HFF-Myc (cell line): ENCODE measurements around the gene SLC16A12.

ENCODE experiments used
- DNase-seq: peaks from one replicate; pipeline ENCODE4 v3.0.0-alpha.2; 2011; ENCODE audit warnings: low read depth; ENCODE audit errors: extremely low read depth
- H3K4me3 ChIP-seq: replicated peaks from 2 replicates; pipeline ENCODE4 v1.5.1; 2011; ENCODE audit warnings: low read depth, mild to moderate bottlenecking, control low read depth, low read length
- TF ChIP-seq, protein P1 (sequence below): IDR thresholded peaks from 2 replicates; pipeline ENCODE4 v1.5.1; 2012; ENCODE audit warnings: mild to moderate bottlenecking, low read depth, low read length, control low read depth; ENCODE audit errors: missing control alignments

SLC16A12 gene

DNA sequence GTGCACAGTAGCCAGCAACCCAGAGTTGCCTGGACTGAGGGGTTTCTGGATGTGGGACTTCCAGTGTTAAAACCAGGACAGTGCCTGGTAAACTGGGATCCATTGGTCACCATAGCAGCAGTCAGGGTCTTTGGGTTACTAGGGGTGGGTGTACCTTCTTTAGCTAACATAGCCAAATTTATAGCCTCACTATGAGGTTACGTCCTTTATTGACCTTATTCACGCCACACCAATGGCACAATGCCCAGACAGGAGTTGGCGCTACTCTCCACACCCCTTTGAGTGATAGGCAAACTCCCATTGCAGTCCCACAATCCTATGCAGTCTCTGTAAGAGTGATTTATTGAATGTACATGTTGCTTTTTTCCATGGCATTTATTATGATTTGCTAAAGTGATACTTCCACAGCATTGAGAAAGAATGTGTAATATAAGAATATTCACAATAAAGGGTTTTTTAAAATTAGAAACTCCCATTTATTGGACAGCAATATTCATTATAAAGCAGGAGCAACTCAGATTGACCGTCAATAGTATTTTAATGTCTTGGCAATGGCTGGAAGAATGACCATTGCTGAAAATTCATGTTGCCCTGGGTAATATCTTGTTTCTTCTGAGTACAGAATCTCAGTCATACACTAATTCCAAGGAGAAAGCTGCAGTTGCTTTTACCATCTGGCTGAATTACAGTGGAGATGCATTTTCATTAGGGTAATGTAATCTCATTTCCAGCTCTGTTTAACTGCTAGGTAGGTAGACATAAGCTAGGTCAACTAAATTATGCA lies 95.0 kb downstream of the SLC16A12 start:
- no peak for DNase-seq
- H3K4me3 ChIP-seq, result no peak overlapping the region
- TF ChIP-seq, protein P1, sequence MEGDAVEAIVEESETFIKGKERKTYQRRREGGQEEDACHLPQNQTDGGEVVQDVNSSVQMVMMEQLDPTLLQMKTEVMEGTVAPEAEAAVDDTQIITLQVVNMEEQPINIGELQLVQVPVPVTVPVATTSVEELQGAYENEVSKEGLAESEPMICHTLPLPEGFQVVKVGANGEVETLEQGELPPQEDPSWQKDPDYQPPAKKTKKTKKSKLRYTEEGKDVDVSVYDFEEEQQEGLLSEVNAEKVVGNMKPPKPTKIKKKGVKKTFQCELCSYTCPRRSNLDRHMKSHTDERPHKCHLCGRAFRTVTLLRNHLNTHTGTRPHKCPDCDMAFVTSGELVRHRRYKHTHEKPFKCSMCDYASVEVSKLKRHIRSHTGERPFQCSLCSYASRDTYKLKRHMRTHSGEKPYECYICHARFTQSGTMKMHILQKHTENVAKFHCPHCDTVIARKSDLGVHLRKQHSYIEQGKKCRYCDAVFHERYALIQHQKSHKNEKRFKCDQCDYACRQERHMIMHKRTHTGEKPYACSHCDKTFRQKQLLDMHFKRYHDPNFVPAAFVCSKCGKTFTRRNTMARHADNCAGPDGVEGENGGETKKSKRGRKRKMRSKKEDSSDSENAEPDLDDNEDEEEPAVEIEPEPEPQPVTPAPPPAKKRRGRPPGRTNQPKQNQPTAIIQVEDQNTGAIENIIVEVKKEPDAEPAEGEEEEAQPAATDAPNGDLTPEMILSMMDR, result no peak

DNA sequence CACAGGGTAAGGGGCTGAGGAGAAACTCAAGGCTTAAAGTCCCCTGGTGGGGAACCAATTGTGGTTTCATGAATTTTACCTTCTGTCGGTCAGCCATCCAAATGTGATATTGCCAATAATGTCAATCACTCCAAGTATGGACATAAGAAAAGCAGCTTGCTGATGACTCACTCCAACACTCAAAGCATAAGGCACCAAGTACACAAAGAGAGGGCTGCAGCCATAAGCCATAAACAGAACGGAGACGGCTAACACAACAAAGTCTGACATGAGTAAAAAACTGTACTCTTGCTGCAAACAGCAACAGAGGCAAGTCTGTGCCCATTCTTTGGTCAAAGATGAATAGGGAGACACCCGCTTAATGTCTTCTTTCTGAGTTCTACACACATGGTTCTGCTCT lies 96.9 kb downstream of the SLC16A12 start:
- TF ChIP-seq, protein P1, result no peak
- H3K4me3 ChIP-seq, result no peak overlapping the region
- DNase-seq, result no peak

DNA sequence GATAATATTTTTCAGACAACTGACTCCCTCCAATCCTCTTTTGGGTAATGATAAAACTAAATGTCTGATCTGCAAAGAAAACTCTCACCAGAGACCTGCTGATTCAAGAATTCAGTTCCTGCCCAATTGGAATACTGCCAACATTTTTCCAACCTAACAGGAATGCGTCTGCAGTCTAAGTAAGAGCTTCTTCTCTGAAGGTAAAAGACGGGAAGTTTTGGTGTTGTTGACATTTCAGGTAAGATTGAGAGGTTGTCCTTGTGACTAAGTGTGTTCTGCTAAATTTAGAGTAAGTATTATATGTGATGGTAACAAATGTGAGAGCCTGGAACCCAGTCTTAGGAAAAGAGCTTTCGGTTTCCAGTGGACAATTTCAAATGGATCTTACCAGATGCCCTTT lies 103.4 kb downstream of the SLC16A12 start:
- H3K4me3 ChIP-seq, result no peak overlapping the region
- no peak for DNase-seq
- TF ChIP-seq, protein P1, result no peak

DNA sequence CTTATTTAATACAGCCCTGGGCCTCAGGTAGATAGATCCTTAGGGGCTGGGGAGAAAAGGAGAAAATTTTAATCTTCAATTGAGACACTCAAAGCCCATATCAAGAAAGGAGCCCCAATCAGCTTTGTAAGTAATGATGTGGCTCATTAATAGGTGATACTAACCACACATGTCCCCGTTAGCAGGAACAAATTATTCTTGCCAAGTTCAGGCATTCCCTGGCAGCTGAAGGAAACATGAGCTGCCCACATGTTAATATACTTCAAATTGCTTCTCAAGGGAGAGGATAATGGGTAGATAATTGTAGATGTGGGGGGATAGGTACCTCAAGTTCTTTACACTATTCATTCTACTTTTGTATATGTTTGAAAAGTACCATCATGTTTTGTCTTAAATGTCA lies 106.5 kb downstream of the SLC16A12 start:
- no peak overlapping the region for H3K4me3 ChIP-seq
- TF ChIP-seq, protein P1, result no peak

DNA sequence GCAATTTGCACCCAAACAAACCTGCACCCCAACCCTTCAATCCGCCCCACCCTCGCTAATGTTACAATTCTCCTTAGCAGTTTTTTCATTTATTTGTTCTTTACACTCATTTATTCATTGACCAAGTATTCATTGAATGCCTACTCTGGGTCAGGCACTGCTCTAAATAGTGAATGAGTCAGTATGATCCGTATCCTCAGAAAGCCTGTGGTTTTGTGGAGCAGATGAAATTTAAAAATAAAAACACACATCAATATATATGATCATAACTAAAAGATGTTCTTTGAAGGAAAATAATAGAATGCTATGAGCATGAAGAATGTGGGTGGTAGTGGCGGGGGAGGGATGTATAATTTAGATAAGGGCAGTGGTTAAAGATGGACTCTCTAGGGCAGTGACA lies 107.8 kb downstream of the SLC16A12 start:
- no peak for DNase-seq

More for the DNA sequence above, 106.5 kb downstream of the SLC16A12 start:
- DNase-seq, result no peak

DNA sequence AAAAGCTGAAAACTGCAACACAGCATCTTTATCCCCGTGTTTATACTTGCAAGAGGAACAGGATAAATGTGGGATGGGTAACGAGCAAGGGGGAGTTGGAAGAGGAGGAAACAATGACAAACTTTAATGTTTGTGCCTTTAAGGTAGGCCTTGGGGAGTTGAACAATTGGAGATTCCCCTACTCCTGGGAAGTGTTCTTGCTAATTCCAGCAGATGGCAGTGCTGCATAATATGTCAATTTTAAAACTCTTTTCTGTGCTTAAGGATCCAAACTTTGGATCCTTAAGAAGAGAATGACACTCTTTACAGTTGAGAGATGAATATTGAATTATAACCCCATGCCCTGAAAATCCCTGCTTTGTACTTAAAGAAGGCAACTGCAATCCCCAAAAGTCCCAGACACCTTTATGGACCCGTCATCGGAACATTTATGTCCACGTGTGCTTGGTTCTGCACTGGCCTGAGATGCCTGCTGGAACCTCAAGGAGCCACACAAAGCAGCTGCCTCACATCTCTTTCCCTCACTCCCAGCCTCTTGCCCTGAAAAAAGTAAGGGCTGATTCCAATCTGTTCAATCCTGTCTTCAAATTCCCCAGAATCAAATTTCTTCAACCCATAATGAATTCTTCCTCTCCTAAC lies 109.0 kb downstream of the SLC16A12 start:
- TF ChIP-seq, protein P1, result peak; percentile 68
- no peak for DNase-seq
- no peak overlapping the region for H3K4me3 ChIP-seq

More for the DNA sequence above, 107.8 kb downstream of the SLC16A12 start:
- no peak overlapping the region for H3K4me3 ChIP-seq
- TF ChIP-seq, protein P1, result no peak
